GM18951 (cell line): ENCODE results near the gene ENDOU.
"Not testable (repeated sequence)": the region's sequence is repeated elsewhere in the genome, so short reads cannot be mapped to it uniquely, and the experiment has no call there.

ENCODE experiments used
- POLR2A ChIP-seq: IDR thresholded peaks from 4 replicates; pipeline ENCODE4 v1.6.1; 2011; ENCODE audit warnings: mild to moderate bottlenecking; ENCODE audit not compliant: insufficient read length, insufficient read depth; ENCODE audit errors: extremely low read depth
- in situ Hi-C: fragments of 300-500 bp; cut with MboI; formaldehyde crosslinking; loops from one replicate; pipeline ENCODE4 v1.12.0; 2022; ENCODE audit warnings: low sequenced_read_pairs, mixed read lengths, inconsistent platforms; ENCODE audit not compliant: unreplicated experiment

The ENDOU gene

DNA sequence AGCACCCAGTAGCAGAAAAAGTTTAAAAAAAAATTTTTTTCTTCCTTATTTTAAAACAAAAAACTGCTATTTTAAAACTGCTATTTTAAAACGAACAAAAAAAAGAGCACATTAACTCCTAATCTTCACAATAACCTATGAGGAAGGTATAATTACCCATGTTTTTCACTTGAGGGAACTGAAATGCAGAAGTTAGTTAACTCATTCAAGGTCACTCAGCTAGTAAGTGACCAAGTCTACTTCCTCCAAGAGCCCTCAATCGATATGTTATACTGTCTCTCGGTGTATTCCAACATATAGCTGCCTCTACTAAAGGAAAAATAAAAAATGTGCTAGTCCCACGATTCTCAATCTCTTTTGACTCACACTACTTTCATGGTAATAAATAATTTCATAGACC, 27.2 kb downstream of the ENDOU start:
- in situ Hi-C loops: no loop called here

DNA sequence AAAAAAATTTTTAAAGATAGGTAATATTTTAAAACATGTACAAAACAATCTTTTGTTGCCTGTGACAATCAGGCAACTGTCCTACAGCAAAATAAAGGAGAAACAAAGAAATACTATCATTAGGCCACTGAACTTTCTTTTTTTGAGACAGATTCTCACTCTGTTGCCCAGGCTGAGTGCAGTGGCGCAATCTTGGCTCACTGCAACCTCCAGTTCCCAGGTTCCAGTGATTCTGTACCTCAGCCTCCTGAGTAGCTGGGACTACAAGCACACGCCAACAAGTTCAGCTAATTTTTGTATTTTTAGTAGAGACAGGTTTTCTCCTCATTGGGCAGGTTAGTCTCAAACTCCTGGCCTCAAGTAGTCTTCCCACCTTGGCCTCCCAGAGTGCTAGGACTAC, 36.1 kb downstream of the ENDOU start:
- in situ Hi-C loops: no loop called here
- no peak for TF ChIP-seq POLR2A

More for the DNA sequence above, 27.2 kb downstream of the ENDOU start:
- no peak for TF ChIP-seq POLR2A

GRCh38 chr12:47687636-47688035, 37.7 kb downstream of the ENDOU start:
- in situ Hi-C loops: no loop called here
- TF ChIP-seq POLR2A: no peak

GRCh38 chr12:47686645-47687240, 38.5 kb downstream of the ENDOU start:
- in situ Hi-C loops: no loop called here
- TF ChIP-seq POLR2A: no peak

GRCh38 chr12:47679785-47680184, 45.5 kb downstream of the ENDOU start:
- no peak for TF ChIP-seq POLR2A
- in situ Hi-C loops: no loop called here

GRCh38 chr12:47672068-47672467, 53.2 kb downstream of the ENDOU start:
- TF ChIP-seq POLR2A: no peak
- in situ Hi-C loops: no loop called here

- in situ Hi-C loops: not testable (repeated sequence)
Measured at GRCh38 chr12:47667935-47668334, 57.4 kb downstream of the ENDOU start.
